SK-N-MC (cell line): ENCODE data around the gene ZFAND4.

ENCODE experiments used
- EZH2 ChIP-seq: fragments of 200-600 bp; sonication (generic); IDR thresholded peaks from one replicate; pipeline ENCODE4 v1.6.1; 2017; ENCODE audit warnings: antibody characterized with exemption
- POLR2AphosphoS5 ChIP-seq: IDR thresholded peaks from 2 replicates; pipeline ENCODE4 v1.6.1; 2012; ENCODE audit warnings: mild to moderate bottlenecking, low read depth, low read length, borderline replicate concordance

DNA sequence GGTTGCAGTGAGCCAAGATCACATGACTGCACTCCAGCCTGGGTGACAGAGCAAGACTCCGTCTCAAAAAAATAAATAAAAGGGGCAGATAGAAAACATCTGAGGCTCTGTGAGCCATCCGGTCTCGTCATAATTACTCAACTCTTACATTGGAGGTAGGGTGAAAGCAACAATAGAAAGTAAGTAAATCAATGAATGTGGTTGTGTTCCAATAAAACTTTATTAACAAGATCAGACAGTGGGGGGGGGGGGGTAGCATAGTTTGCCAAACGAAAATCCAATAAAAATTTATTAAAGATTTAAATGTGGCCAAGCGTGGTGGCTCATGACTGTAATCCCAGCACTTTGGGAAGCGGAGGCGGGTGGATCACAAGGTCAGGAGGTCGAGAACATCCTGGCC, 2.8 kb upstream of the ZFAND4 start:
- TF ChIP-seq POLR2AphosphoS5, result no peak
- TF ChIP-seq EZH2, result no peak
